Activated T-helper 2 cell treated with anti-CD3 and anti-CD28 coated beads, Interferon-gamma antibody, Interleukin-2, Interleukin-4, amounts not matched to agents 10 μg/mL and 5 μg/mL and 100 μg/mL, durations not matched to agents 14 hours and 24 hours and 36 hours (primary cell): ENCODE results near the gene ACTR3. TPM values are rescaled to one million over a fixed set of nuclear protein-coding genes. Genes with fewer than 3 reads are reported as not detected.

ENCODE experiments used
- DNase-seq: peaks from one replicate; pipeline ENCODE4 v3.0.0; 2021; ENCODE audit warnings: low spot score
- H3K27ac Mint-ChIP-seq: one replicate; pipeline ENCODE4 v1.8.0; 2021; ENCODE audit warnings: mixed read lengths
- H3K27me3 Mint-ChIP-seq: one replicate; pipeline ENCODE4 v1.8.0; 2021; ENCODE audit warnings: low read depth, mixed read lengths
- H3K36me3 Mint-ChIP-seq: one replicate; pipeline ENCODE4 v1.8.0; 2021; ENCODE audit warnings: low read depth, mixed read lengths
- H3K4me1 Mint-ChIP-seq: one replicate; pipeline ENCODE4 v1.8.0; 2021; ENCODE audit warnings: low read depth, mixed read lengths
- H3K4me3 Mint-ChIP-seq: one replicate; pipeline ENCODE4 v1.8.0; 2021; ENCODE audit warnings: low read depth, mild to moderate bottlenecking, moderate library complexity, mixed read lengths
- H3K9me3 Mint-ChIP-seq: one replicate; pipeline ENCODE4 v1.8.0; 2021; ENCODE audit warnings: mixed read lengths
- intact Hi-C: fragments of 100-400 bp; cut with micrococcal nuclease; formaldehyde crosslinking; loops from one replicate; pipeline ENCODE4 v1.15.1; 2023
- total RNA-seq: library from RNA; stranded (reverse); gene quantifications from 2 replicates; pipeline ENCODE4 v1.2.3, GENCODE V29; 2022

Gene ACTR3
- total RNA-seq, 1 donor from 2014 or later, result 530 TPM

DNA sequence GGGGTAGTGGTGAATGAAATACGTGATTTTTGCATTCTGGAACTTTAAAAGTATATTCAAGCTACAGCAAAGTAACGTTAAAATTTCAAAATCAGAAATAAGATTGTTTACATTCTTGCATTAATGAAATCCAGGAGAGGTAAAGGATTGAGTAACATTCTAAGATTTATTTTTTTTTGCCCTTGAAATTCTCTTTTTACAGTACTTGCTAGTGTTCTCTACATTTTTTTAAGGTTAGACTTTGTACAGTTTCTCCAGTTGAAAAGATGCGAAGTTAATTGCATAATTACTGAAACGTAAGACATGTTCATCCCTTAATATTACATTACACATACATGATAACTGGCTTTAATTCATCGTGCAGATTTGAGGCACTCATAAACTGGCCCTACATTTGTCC, 74.5 kb downstream of the ACTR3 start:
- intact Hi-C loops, result no loop called here

GRCh38 chr2:113965228-113965627, 75.3 kb downstream of the ACTR3 start:
- Mint-ChIP-seq H3K4me1 (peaks cover 12% of the 10 kb centered on the region), H3K27ac (no peak overlapping the region), H3K4me3 (no peak overlapping the region), H3K9me3 (no peaks in the 10 kb centered on the region), H3K36me3 (peaks cover 39% of the 10 kb centered on the region), H3K27me3 (no peaks in the 10 kb centered on the region)
- intact Hi-C loops, result loop anchor here (5.0 kb wide), 2 partner anchors 43 to 73 kb away; partner anchors contain the start of gene ACTR3
- DNase-seq, result no peak

More for the DNA sequence above, 74.5 kb downstream of the ACTR3 start:
- no peaks in the 10 kb centered on the region for H3K9me3 Mint-ChIP-seq
- DNase-seq, result no peak
- H3K4me3 Mint-ChIP-seq, result no peak overlapping the region
- no peaks in the 10 kb centered on the region for H3K27me3 Mint-ChIP-seq
- H3K27ac Mint-ChIP-seq, result no peak overlapping the region
- H3K36me3 Mint-ChIP-seq, result peaks cover 41% of the 10 kb centered on the region
- H3K4me1 Mint-ChIP-seq, result peaks cover 12% of the 10 kb centered on the region

GRCh38 chr2:113965644-113966043, 75.8 kb downstream of the ACTR3 start:
- Mint-ChIP-seq H3K36me3 (peaks cover 40% of the 10 kb centered on the region), H3K4me1 (peaks cover 13% of the 10 kb centered on the region), H3K27ac (no peak overlapping the region), H3K9me3 (no peaks in the 10 kb centered on the region), H3K4me3 (no peak overlapping the region), H3K27me3 (no peaks in the 10 kb centered on the region)
- intact Hi-C loops, result loop anchor here (5.0 kb wide), 2 partner anchors 43 to 73 kb away; partner anchors contain the start of gene ACTR3
- no peak for DNase-seq

DNA sequence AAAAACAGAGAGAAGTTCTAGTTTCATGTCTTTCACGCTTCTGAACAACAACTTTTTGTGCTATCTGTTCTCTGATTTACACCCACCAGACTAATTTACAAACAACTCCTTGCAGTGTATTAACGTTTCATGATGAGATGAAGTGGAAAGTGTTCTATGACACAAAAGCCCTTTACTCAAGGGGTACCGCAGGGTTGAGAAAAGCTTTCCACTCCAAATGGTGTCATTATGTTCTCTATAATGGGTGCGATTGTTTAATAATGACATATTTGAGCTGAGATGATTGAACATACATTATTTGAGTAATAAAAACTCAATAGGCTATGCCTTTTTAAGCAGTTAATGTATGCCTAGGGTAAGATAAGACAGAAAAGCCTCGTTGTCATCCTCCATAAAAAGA, 76.3 kb downstream of the ACTR3 start:
- no peaks in the 10 kb centered on the region for H3K27me3 Mint-ChIP-seq
- H3K36me3 Mint-ChIP-seq, result peaks cover 40% of the 10 kb centered on the region
- H3K9me3 Mint-ChIP-seq, result no peaks in the 10 kb centered on the region
- H3K27ac Mint-ChIP-seq, result no peak overlapping the region
- DNase-seq, result no peak
- no peak overlapping the region for H3K4me3 Mint-ChIP-seq
- intact Hi-C loops, result loop anchor here (5.0 kb wide), 2 partner anchors 44 to 74 kb away; partner anchors contain the start of gene ACTR3
- peaks cover 14% of the 10 kb centered on the region for H3K4me1 Mint-ChIP-seq

DNA sequence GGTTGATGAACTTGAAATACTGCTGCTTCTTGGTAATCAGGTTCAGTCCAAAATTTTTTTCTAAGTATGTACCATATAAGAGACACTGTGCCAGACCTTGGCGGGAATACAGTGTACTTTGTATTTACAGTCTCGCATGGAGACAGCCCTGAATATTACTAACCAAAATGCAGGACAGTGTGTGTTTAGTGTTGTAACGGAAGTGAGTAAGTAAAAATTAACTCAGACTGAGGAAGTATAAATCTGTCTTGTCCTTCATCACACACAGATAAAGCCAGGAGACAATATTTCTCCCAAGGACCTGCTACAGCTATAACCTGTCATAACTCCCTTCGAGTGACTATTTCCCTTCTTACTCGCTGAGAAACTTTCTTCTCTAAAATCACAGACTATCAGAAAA, 76.9 kb downstream of the ACTR3 start:
- peak overlapping the region; percentile 17 for H3K27ac Mint-ChIP-seq
- H3K4me3 Mint-ChIP-seq, result no peak overlapping the region
- H3K27me3 Mint-ChIP-seq, result no peaks in the 10 kb centered on the region
- H3K9me3 Mint-ChIP-seq, result no peaks in the 10 kb centered on the region
- DNase-seq, result no peak
- intact Hi-C loops, result loop anchor here (5.0 kb wide), 2 partner anchors 45 to 75 kb away; partner anchors contain the start of gene ACTR3
- H3K36me3 Mint-ChIP-seq, result peaks cover 40% of the 10 kb centered on the region
- H3K4me1 Mint-ChIP-seq, result peaks cover 17% of the 10 kb centered on the region

DNA sequence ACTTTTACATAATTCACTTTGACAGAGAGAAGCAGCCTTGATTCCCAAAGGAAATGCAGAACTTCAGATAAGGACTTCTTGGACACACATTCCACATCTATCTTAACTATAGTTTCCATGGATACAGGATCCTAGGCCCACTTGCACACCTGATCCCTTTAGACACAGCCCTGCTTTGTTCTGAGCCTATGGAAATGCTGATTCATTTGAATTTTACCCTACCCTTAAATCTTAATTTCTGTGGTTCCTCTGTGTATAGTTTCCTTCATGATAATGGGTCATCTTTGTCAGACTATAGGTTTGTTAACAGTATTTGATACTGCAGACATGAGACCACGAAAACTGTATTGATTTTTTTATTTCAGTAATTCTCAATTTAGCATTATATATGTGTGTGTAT, 77.4 kb downstream of the ACTR3 start:
- H3K27ac Mint-ChIP-seq, result peak overlapping the region; percentile 17
- H3K27me3 Mint-ChIP-seq, result no peaks in the 10 kb centered on the region
- no peaks in the 10 kb centered on the region for H3K9me3 Mint-ChIP-seq

GRCh38 chr2:113972766-113973165, 82.9 kb downstream of the ACTR3 start:
- H3K9me3 Mint-ChIP-seq, result no peaks in the 10 kb centered on the region
- intact Hi-C loops, result loop anchor here (10.0 kb wide), 1 partner anchor 218 kb away; the partner anchor contains the start of gene SLC35F5
- H3K27ac Mint-ChIP-seq, result no peak overlapping the region
- peaks cover 14% of the 10 kb centered on the region for H3K4me1 Mint-ChIP-seq
- no peak for DNase-seq
- peaks cover 40% of the 10 kb centered on the region for H3K36me3 Mint-ChIP-seq
- no peak overlapping the region for H3K4me3 Mint-ChIP-seq
- no peaks in the 10 kb centered on the region for H3K27me3 Mint-ChIP-seq

More for the DNA sequence above, 77.4 kb downstream of the ACTR3 start:
- Mint-ChIP-seq H3K4me3 (no peak overlapping the region), H3K4me1 (peaks cover 17% of the 10 kb centered on the region), H3K36me3 (peaks cover 43% of the 10 kb centered on the region)
- DNase-seq, result no peak
- intact Hi-C loops, result loop anchor here (5.0 kb wide), 2 partner anchors 45 to 75 kb away; partner anchors contain the start of gene ACTR3

DNA sequence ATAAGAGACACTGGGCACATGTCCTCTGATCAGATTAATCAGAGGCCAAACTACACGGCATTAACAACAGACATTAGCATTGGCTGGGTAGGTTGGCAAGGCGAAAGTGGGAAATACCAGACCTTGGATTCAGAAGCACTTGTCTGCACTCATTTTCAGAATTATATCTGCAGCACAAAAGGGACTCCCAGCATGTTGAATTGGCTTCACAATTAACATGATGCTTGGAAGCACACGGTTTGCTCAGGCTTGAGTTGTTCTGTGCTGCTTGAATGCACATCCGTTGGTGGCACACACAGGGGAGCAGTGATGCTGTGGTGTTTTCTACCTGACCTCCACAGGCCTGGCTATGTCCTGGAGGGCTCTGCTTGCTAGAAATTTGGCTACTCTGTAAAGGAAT, 83.9 kb downstream of the ACTR3 start:
- Mint-ChIP-seq H3K27me3 (no peaks in the 10 kb centered on the region), H3K4me1 (peaks cover 14% of the 10 kb centered on the region), H3K4me3 (no peak overlapping the region), H3K9me3 (no peaks in the 10 kb centered on the region), H3K27ac (no peak overlapping the region), H3K36me3 (peaks cover 36% of the 10 kb centered on the region)
- DNase-seq, result no peak
- intact Hi-C loops, result loop anchor here (10.0 kb wide), 1 partner anchor 219 kb away; the partner anchor contains the start of gene SLC35F5

DNA sequence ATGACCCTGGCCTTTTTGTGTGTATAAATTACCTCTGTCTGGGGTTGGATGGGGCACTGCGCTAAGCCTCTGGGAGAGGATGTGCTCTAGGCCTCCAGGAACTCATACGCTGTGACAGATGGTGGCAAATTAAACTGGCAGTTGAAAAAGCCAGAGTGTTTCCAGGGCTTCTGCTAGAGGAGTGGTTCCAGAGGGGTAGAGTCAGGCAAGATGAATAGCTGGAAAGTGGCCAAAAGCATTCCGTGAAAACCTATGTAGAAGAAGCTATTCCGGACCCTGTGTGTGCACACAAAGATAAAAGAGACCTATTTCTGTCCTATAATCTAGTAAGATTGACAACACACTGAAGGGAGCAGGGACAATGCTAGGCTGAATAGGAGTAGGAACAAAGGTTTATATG, 84.8 kb downstream of the ACTR3 start:
- no peak overlapping the region for H3K27ac Mint-ChIP-seq
- DNase-seq, result no peak
- peaks cover 39% of the 10 kb centered on the region for H3K36me3 Mint-ChIP-seq
- H3K4me1 Mint-ChIP-seq, result peaks cover 14% of the 10 kb centered on the region
- no peak overlapping the region for H3K4me3 Mint-ChIP-seq
- H3K27me3 Mint-ChIP-seq, result no peaks in the 10 kb centered on the region
- H3K9me3 Mint-ChIP-seq, result no peaks in the 10 kb centered on the region
- intact Hi-C loops, result loop anchor here (10.0 kb wide), 1 partner anchor 220 kb away; the partner anchor contains the start of gene SLC35F5

DNA sequence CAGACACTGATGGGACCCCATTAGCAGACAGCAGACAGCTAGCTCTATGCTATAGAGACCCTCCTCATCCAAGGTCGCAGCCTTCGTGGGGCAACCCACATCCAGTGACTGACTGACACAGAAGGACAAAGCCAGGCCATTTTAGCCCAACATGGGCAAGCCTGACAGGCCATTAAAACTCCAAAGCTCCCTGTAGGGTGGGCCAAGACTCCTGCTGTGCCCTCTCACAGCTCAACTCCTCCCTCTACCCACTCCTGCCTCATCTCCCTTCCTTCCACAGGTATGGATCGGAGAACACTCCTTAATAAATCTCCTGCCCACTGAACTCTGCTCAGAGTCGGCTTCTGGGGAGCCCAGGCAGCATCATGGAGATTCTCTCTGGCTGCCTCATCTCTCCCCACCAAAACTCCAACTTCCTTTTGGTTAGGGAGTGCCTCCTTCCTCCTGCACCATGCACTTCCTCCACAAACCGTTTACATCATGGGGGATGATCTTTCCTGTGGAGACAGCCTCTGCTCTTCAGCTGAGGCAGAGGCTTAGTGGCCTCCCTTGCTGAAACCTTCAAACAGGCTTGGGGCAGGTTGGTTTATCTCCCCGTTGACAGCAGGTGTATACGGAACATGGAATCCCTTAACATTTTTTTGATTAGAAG, 86.5 kb downstream of the ACTR3 start:
- Mint-ChIP-seq H3K27ac (peak overlapping the region; percentile 6), H3K4me3 (no peak overlapping the region), H3K4me1 (peaks cover 13% of the 10 kb centered on the region), H3K27me3 (no peaks in the 10 kb centered on the region), H3K9me3 (peaks cover 3% of the 10 kb centered on the region), H3K36me3 (peaks cover 39% of the 10 kb centered on the region)
- DNase-seq, result no peak
- intact Hi-C loops, result loop anchor here (10.0 kb wide), 1 partner anchor 222 kb away; the partner anchor contains the start of gene SLC35F5

GRCh38 chr2:113977060-113977659, 87.3 kb downstream of the ACTR3 start:
- Mint-ChIP-seq H3K36me3 (peaks cover 36% of the 10 kb centered on the region), H3K27ac (no peak overlapping the region), H3K27me3 (no peaks in the 10 kb centered on the region), H3K4me1 (peaks cover 11% of the 10 kb centered on the region), H3K9me3 (peaks cover 3% of the 10 kb centered on the region), H3K4me3 (no peak overlapping the region)
- intact Hi-C loops, result loop anchor here (10.0 kb wide), 1 partner anchor 222 kb away; the partner anchor contains the start of gene SLC35F5
- DNase-seq, result no peak

DNA sequence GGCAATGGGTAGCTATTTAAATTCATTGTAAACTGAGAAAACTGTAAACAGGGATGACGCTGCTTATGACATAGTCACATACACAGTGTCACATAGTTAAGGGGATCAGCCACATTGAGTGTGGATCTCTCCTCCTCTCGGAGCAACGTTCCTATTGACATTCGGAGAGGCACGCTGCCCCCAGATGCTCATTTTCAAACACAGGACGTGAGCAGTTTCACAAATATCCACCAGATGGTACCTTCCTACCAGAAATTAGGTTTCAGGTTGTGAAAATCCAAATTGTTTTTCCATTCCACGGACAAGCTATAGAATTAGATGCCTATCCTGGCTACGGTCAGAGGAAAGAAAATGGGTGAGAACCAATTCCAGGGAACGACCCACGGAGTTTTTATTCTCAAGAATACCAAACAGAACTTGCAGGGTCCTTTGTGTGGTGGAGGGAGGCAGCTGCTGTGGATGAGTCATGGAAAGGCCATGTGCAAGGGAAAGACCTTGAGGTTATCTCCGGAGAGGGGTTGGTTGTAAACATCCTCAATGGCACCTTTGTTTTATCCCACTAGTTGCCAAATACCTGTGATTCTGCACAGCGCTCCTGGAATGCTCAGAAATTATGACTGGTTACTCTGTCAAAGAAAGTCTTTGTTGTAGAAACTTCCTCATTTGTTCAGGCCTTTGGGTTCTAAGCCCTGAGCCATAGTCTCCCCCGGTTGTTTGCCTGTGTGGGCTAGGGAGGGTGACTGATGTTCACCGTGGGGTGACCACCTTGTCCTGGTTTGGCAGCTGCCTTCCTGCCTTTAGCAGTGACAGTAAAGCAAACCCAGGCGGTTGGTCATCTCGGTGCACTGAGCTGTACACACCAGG, 88.0 kb downstream of the ACTR3 start:
- Mint-ChIP-seq H3K27ac (no peak overlapping the region), H3K36me3 (peaks cover 28% of the 10 kb centered on the region)
- intact Hi-C loops, result loop anchor here (10.0 kb wide), 1 partner anchor 223 kb away; the partner anchor contains the start of gene SLC35F5

More for the DNA sequence above, 88.0 kb downstream of the ACTR3 start:
- no peak for DNase-seq
- H3K27me3 Mint-ChIP-seq, result no peaks in the 10 kb centered on the region
- H3K4me3 Mint-ChIP-seq, result no peak overlapping the region
- H3K4me1 Mint-ChIP-seq, result peaks cover 7% of the 10 kb centered on the region
- peaks cover 3% of the 10 kb centered on the region for H3K9me3 Mint-ChIP-seq
